Measurements from ENCODE around the gene POC1A. TPM values are rescaled to one million over a fixed set of nuclear protein-coding genes. Genes with fewer than 3 reads are reported as not detected.

The POC1A gene
- total and polyA plus RNA-seq, 9 of the 15 experiments (the other 6 are each of a cell fraction or from before 2014, with no cell fraction given): 7.2 to 17.5 (median 12.1) TPM

DNA sequence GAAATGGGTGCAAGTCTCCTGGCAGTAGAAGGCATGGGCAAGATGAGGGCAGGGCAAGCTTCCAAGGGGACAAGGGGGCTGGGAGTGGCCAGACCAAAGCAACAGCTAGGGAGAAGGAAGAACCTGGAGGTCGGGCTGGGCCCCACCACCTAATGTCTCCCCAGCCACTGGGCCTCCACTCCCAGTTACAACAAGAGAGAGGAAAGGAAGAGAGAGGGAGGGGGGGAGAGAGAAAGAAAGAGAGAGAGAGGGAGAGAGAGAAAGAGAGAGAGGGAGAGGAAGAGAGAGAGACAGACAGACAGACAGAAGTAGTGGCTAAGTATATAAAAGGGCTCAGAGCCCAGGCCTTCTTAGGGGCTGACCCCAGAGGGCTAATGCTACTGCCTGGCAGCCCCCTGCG is 104.7 kb downstream of the POC1A start:
- no peak overlapping the region for H3K4me3 ChIP-seq
- ChIA-PET POLR2A (no interaction called here), CTCF (ENCODE audit: low intra/inter-chr PET ratio) (no interaction called here)
- H3K4me1 ChIP-seq (replicated peaks in 1 of 2; ENCODE audit: control insufficient read depth in 2 of 2, insufficient read depth in 2 of 2, low read length in 2 of 2): peaks cover 15 to 51% of the 10 kb centered on the region in 2 experiments; a peak in 4 of 5 replicates
- peaks cover 27% of the 10 kb centered on the region for H3K79me2 ChIP-seq (ENCODE audit: control insufficient read depth, insufficient read depth, low read length)
- DNase-seq (ENCODE audit: extremely low read depth in 1 of 4, low spot score in 3 of 4): no peak
- H3K4me2 ChIP-seq (ENCODE audit: insufficient read depth, low read length): no peak overlapping the region
- peak overlapping the region in 1 of 2 experiments; percentile 36; a peak in 1 of 4 replicates for H3K9ac ChIP-seq (ENCODE audit: insufficient read depth in 1 of 2, low read depth in 2 of 2, low read length in 2 of 2)
- no peak overlapping the region for H2AFZ ChIP-seq (ENCODE audit: low read depth, low read length)
- no peaks in the 10 kb centered on the region for H3K9me3 ChIP-seq (replicated peaks; ENCODE audit: control insufficient read depth, insufficient read depth, low read depth, low read length)
- no peak for FAIRE-seq
- intact Hi-C loops (cut with micrococcal nuclease) (no loop called here), in situ Hi-C loops (cut with MboI) (loop anchor here (5.0 kb wide), 1 partner anchor 37 kb away; no protein-coding TSS in a partner anchor)
- H3K27me3 ChIP-seq (ENCODE audit: control insufficient read depth in 2 of 2, insufficient read depth in 2 of 2, low read length in 2 of 2): no peaks in the 10 kb centered on the region
- no TSS peak for BruUV-seq (replicated peaks)
- no peaks in the 10 kb centered on the region for H3K9me1 ChIP-seq (ENCODE audit: control insufficient read depth, insufficient read depth, low read length)
- WGBS (ENCODE audit: insufficient coverage, low coverage, missing lambda C conversion rate): 40% methylated on average over 1 of the region's 2 CpGs
- no peak overlapping the region for H3K27ac ChIP-seq (ENCODE audit: extremely low read depth, low read depth, low read length)
- ATAC-seq: no peak
- TF ChIP-seq ZNF586 (CRISPR knock-in tag; conservative IDR thresholded peaks at IDR 0.05): no peak
- TF ChIP-seq KDM2B (CRISPR knock-in tag; IDR thresholded peaks at IDR 0.05): no peak
- TF ChIP-seq, protein P1, sequence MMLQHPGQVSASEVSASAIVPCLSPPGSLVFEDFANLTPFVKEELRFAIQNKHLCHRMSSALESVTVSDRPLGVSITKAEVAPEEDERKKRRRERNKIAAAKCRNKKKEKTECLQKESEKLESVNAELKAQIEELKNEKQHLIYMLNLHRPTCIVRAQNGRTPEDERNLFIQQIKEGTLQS (IDR thresholded peaks at IDR 0.05): no peak
- TF ChIP-seq, protein P1 (CRISPR knock-in tag; conservative IDR thresholded peaks at IDR 0.05): no peak
- no peak for TF ChIP-seq ZNF146 (CRISPR knock-in tag; IDR thresholded peaks at IDR 0.05; ENCODE audit: unreplicated experiment)
- TF ChIP-seq, protein P2, sequence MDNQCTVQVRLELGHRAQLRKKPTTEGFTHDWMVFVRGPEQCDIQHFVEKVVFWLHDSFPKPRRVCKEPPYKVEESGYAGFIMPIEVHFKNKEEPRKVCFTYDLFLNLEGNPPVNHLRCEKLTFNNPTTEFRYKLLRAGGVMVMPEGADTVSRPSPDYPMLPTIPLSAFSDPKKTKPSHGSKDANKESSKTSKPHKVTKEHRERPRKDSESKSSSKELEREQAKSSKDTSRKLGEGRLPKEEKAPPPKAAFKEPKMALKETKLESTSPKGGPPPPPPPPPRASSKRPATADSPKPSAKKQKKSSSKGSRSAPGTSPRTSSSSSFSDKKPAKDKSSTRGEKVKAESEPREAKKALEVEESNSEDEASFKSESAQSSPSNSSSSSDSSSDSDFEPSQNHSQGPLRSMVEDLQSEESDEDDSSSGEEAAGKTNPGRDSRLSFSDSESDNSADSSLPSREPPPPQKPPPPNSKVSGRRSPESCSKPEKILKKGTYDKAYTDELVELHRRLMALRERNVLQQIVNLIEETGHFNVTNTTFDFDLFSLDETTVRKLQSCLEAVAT (IDR thresholded peaks at IDR 0.05): peak in 1 of 2 experiments; percentile 61; a peak in 1 of 4 replicates
- no peak for TF ChIP-seq ZFP36 (IDR thresholded peaks at IDR 0.05; ENCODE audit: low read depth, low read length, partially characterized antibody)
- peak; percentile 25; the same call in 1 of the 2 replicates for TF ChIP-seq ZBTB17 (CRISPR knock-in tag; IDR thresholded peaks at IDR 0.05)
- no peak for TF ChIP-seq MYC (IDR thresholded peaks at IDR 0.05; ENCODE audit: low read depth, low read length)
- TF ChIP-seq MYC (CRISPR knock-in tag; IDR thresholded peaks at IDR 0.05; ENCODE audit: borderline replicate concordance, low read depth): no peak
- TF ChIP-seq TCF7L2 (IDR thresholded peaks at IDR 0.05; ENCODE audit: low read depth, low read length): no peak
- TF ChIP-seq, protein P3, sequence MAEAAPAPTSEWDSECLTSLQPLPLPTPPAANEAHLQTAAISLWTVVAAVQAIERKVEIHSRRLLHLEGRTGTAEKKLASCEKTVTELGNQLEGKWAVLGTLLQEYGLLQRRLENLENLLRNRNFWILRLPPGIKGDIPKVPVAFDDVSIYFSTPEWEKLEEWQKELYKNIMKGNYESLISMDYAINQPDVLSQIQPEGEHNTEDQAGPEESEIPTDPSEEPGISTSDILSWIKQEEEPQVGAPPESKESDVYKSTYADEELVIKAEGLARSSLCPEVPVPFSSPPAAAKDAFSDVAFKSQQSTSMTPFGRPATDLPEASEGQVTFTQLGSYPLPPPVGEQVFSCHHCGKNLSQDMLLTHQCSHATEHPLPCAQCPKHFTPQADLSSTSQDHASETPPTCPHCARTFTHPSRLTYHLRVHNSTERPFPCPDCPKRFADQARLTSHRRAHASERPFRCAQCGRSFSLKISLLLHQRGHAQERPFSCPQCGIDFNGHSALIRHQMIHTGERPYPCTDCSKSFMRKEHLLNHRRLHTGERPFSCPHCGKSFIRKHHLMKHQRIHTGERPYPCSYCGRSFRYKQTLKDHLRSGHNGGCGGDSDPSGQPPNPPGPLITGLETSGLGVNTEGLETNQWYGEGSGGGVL (CRISPR knock-in tag; IDR thresholded peaks at IDR 0.05): no peak
- no peak for TF ChIP-seq POLR2AphosphoS5 (IDR thresholded peaks at IDR 0.05; ENCODE audit: control insufficient read depth, insufficient read depth, low read depth, low read length)
- no peak for TF ChIP-seq KLF10 (CRISPR knock-in tag; IDR thresholded peaks at IDR 0.05)
- TF ChIP-seq NR2C1 (IDR thresholded peaks at IDR 0.05): no peak
- no peak for TF ChIP-seq NR2C1 (tag; IDR thresholded peaks at IDR 0.05)
- H3K36me3 ChIP-seq (ENCODE audit: control insufficient read depth, insufficient read depth, low read length): peaks cover 55% of the 10 kb centered on the region; the same call in 2 of the 3 replicates
- peaks cover 6% of the 10 kb centered on the region; the same call in 1 of the 2 replicates for H4K20me1 ChIP-seq (replicated peaks; ENCODE audit: control insufficient read depth, insufficient read depth, low read length)

All from K562 (cell line).